Activated naive CD4-positive, alpha-beta T cell treated with anti-CD3 and anti-CD28 coated beads, Interleukin-2, amount 50 U/mL, for 16 hours (primary cell): ENCODE measurements around the gene GNA14.
"Not testable (repeated sequence)": the region's sequence is repeated elsewhere in the genome, so short reads cannot be mapped to it uniquely, and the experiment has no call there.

Experiments
- DNase-seq: peaks from one replicate; pipeline ENCODE4 v3.0.0-alpha.2; 2020

Gene GNA14

GRCh38 chr9:77648234-77649108 is at the start of gene GNA14:
Gene GNA14 (minus strand): TSS chr9:77648322. CDS start chr9:77647793, 529 bp downstream.
- DNase-seq, result no peak

GRCh38 chr9:77697238-77697984 is 49.3 kb upstream of the GNA14 start:
- no peak for DNase-seq

- not testable (repeated sequence) for DNase-seq
Observed at GRCh38 chr9:77690723-77691122, 42.6 kb upstream of the GNA14 start.

DNA sequence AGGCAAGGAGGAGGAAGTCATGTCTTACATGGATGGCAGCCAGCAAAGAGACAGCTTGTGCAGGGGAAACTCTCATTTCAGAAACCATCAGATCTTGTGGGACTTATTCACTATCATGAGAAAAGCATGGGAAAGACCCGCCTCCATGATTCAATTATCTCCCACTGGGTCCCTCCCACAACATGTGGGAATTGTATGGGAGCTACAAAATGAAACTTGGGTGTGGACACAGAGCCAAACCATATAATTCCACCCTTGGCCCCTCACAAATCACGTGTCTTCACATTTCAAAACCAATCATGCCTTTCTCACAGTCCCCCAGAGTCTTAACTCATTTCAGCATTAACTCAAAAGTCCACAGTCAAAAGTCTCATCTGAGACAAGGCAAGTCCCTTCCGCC is 42.0 kb upstream of the GNA14 start:
- not testable (repeated sequence) for DNase-seq

GRCh38 chr9:77687737-77688136 is 39.6 kb upstream of the GNA14 start:
- DNase-seq, result not testable (repeated sequence)

GRCh38 chr9:77680581-77680980 is 32.5 kb upstream of the GNA14 start:
- DNase-seq, result no peak

DNA sequence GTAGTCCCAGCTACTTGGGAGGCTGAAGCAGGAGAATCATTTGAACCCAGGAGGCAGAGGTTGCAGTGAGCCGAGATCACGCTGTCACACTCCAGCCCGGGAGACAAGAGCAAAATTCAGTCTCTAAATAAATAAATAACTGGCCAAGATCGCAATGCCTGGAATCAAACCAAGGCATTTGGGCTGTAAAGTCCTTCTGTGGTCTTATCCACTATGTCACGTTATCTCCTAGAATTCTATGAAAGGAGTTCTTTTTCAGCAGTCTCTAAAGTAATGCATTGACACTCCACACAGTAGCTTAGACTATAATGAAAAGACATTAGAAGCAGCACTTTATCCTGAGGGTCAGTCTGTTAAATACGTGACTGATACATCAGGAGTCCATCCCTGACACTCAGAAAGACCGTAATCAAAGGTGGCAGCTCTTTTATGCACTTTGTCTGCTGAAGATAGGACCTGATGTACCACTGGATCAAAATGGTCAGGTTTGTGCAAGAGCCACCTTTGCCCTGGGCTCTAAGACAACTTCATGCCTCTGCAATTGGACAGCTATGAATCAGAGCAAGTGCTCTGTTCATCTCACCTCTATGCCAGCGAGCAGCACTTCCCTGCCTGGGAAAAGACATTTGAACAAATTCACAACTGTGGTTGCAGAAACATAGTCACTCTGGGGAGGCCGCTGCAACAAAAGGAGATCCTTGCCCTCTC is 31.7 kb upstream of the GNA14 start:
- no peak for DNase-seq

GRCh38 chr9:77679088-77679487 is 31.0 kb upstream of the GNA14 start:
- no peak for DNase-seq

GRCh38 chr9:77677957-77678535 is 29.9 kb upstream of the GNA14 start:
- DNase-seq, result no peak

DNA sequence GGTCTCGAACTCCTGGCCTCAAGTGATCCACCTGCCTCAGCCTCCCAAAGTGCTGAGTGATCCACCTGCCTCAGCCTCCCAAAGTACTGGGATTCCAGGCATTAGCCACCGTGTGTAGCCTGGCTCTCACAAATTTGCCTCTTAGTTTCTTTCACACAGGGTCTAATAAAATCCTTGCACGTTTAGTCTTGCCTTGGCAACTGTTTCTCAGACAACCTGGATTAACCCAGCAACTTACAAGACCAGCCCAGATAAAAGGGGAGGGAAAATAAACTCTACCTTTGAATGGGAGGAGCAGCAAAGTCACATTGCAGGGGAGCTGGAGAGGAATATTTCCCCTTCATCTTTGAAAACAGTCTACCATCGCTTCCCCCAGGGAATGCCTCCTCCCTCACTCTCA is 29.3 kb upstream of the GNA14 start:
- DNase-seq, result no peak

- DNase-seq, result no peak
Observed at GRCh38 chr9:77673941-77674791, 26.0 kb upstream of the GNA14 start.

DNA sequence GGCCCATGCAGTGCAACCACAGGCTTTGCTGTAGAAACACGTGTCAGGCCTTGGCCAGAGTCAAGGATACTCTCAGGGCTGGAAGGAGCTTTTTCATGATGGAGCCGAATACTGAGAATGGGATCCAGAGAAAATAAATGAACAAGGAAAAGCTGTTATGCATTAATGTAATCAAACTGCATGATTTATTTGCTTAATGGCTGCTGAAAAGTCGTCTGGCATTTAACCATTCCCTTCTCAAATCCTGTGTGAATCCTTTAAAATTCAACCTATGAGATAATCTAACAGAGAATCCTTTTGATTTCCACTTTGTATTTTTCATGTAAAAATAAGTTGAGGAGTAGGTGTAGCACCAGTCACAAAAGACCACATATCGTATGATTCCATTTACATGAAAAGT is 24.1 kb upstream of the GNA14 start:
- DNase-seq, result no peak

GRCh38 chr9:77667151-77667550 is 19.0 kb upstream of the GNA14 start:
- DNase-seq, result no peak

- DNase-seq, result no peak
Observed at GRCh38 chr9:77663754-77664153, 15.6 kb upstream of the GNA14 start.

DNA sequence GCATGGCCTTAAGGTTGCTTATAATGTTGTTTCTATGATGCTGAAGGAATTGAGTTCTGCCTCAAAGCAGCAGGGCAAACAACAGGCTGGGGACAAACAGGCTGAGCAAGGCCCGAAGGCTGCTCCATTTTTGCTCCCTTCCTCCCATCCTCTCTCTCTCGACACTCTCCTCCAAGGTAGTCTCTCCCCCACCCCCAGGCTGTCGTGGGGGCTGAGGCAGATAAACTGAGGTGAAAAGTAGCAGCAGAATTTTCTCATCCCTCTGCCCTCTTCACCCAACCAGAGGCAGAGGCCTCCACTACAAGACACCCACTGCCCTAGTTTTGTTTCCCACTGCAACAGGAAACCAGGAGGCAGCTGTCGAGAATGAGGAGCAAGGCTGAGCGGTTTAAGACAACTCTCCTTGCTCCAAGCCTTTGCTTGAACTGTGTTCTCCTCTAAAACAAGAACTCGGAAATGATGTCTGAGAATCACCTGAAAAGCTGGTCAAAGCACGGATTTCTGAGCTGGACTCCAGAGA is 13.5 kb upstream of the GNA14 start:
- DNase-seq, result no peak

- no peak for DNase-seq
Observed at GRCh38 chr9:77659926-77660325, 11.8 kb upstream of the GNA14 start.

- no peak for DNase-seq
Observed at GRCh38 chr9:77651203-77651602, 3.1 kb upstream of the GNA14 start.

- no peak for DNase-seq
Observed at GRCh38 chr9:77649109-77649812, 1.1 kb upstream of the GNA14 start.

GRCh38 chr9:77647267-77648233 is 572 bp downstream of the GNA14 start:
- DNase-seq, result no peak

DNA sequence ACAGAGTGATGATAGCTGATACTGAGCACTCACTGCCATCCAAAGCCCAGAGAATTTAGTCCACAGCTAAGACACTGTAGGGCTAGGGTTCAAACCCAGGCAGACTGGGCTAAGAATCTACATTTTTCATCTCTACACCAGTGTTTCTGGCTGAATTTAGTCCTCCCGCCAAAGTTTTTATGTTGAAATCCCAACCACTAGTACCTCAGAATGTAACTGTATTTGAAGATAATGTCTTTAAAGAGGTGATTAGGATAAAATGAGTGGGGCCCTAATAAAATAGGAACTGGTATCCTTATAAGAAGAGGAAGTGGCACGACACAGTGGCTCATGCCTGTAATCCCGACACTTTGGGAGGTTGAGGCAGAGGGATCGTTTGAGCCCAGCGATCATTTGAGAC is 4.3 kb downstream of the GNA14 start:
- DNase-seq, result no peak
